Mammary epithelial cell (primary cell): ENCODE results near the gene DGLUCY.

ENCODE experiments used
- EZH2 ChIP-seq: IDR thresholded peaks from 2 replicates; pipeline ENCODE4 v1.6.1; 2012; ENCODE audit warnings: low read length, inconsistent platforms, borderline replicate concordance
- TF ChIP-seq, protein P1 (sequence below), 2 donors: IDR thresholded peaks in 1 of 2; conservative IDR thresholded peaks in 1 of 2; 2 replicates each; pipeline ENCODE4 v1.5.1; 2011 to 2012; ENCODE audit warnings: inconsistent platforms in 2 of 2, low read length in 2 of 2, mild to moderate bottlenecking in 2 of 2, control low read depth in 1 of 2, low read depth in 1 of 2; ENCODE audit not compliant: insufficient read depth in 1 of 2; ENCODE audit errors: extremely low read depth in 1 of 2

DNA sequence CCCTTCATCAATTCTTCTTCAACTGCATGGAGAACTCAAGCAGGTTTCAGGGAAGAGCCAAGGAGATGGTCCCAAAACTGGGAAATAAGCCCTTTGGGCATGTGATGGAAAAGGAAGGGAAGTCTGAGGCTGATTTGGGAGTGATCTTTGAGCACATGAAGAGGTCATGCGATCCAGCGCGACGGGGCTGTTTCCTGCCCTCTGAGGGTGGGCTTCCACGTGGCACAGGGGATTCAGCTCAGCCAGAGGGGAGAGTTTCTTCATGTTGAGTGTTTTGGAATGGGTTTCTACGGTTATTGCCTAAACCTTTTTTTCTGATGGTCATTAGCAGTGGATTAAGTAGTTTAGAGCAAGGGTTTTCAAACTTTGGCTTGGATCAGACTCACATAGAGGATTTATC, 100.4 kb downstream of the DGLUCY start:
- TF ChIP-seq, protein P1, sequence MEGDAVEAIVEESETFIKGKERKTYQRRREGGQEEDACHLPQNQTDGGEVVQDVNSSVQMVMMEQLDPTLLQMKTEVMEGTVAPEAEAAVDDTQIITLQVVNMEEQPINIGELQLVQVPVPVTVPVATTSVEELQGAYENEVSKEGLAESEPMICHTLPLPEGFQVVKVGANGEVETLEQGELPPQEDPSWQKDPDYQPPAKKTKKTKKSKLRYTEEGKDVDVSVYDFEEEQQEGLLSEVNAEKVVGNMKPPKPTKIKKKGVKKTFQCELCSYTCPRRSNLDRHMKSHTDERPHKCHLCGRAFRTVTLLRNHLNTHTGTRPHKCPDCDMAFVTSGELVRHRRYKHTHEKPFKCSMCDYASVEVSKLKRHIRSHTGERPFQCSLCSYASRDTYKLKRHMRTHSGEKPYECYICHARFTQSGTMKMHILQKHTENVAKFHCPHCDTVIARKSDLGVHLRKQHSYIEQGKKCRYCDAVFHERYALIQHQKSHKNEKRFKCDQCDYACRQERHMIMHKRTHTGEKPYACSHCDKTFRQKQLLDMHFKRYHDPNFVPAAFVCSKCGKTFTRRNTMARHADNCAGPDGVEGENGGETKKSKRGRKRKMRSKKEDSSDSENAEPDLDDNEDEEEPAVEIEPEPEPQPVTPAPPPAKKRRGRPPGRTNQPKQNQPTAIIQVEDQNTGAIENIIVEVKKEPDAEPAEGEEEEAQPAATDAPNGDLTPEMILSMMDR (conservative IDR thresholded peaks at IDR 0.05 in 1 of 2, IDR thresholded peaks at IDR 0.05 in 1 of 2; ENCODE audit: extremely low read depth in 1 of 2, insufficient read depth in 1 of 2, low read depth in 1 of 2, low read length in 2 of 2), result no peak
- TF ChIP-seq EZH2, result no peak
